GM23338 (cell line): Measurements from ENCODE around the gene DOCK1. TPM values are rescaled to one million over a fixed set of nuclear protein-coding genes. Genes with fewer than 3 reads are reported as not detected.

Experiments
- ATAC-seq: fragments of 200-7000 bp; cut with Tn5 transposase; 3 replicates; pipeline ENCODE4 v1.9.1; 2020
- DNase-seq: peaks from one replicate; pipeline ENCODE4 v3.0.0-alpha.2; 2015; ENCODE audit warnings: low spot score
- H2AFZ ChIP-seq: fragments of 200-600 bp; sonication (generic); 2 replicates; pipeline ENCODE4 v1.8.0; 2016; ENCODE audit warnings: antibody characterized with exemption, mild to moderate bottlenecking, moderate library complexity
- H3F3A ChIP-seq: fragments of 200-600 bp; sonication (generic); replicated peaks from 2 replicates; pipeline ENCODE4 v1.8.0; 2017; ENCODE audit warnings: antibody characterized with exemption, mixed run types, low read depth
- H3K27ac ChIP-seq: fragments of 200-600 bp; sonication (generic); 2 replicates; pipeline ENCODE4 v1.6.1; 2016; ENCODE audit warnings: low read depth
- H3K27me3 ChIP-seq: fragments of 200-600 bp; sonication (generic); 2 replicates; pipeline ENCODE4 v1.8.0; 2016; ENCODE audit warnings: mild to moderate bottlenecking, mixed run types, moderate library complexity; ENCODE audit not compliant: insufficient read depth
- H3K36me3 ChIP-seq: fragments of 200-600 bp; sonication (generic); 2 replicates; pipeline ENCODE4 v1.8.0; 2016; ENCODE audit warnings: mild to moderate bottlenecking; ENCODE audit not compliant: insufficient read depth
- H3K4me1 ChIP-seq: fragments of 200-600 bp; sonication (generic); 2 replicates; pipeline ENCODE4 v1.8.0; 2016; ENCODE audit warnings: mild to moderate bottlenecking, moderate library complexity; ENCODE audit not compliant: insufficient read depth
- H3K4me2 ChIP-seq: fragments of 200-600 bp; sonication (generic); 2 replicates; pipeline ENCODE4 v1.7.1; 2017; ENCODE audit warnings: mixed run types
- H3K4me3 ChIP-seq: fragments of 200-600 bp; sonication (generic); 2 replicates; pipeline ENCODE4 v1.6.1; 2016; ENCODE audit warnings: mixed run types
- H3K79me2 ChIP-seq: fragments of 200-600 bp; sonication (generic); replicated peaks from 2 replicates; pipeline ENCODE4 v1.8.0; 2017; ENCODE audit warnings: mild to moderate bottlenecking; ENCODE audit not compliant: insufficient read depth
- H3K9me2 ChIP-seq: fragments of 200-600 bp; sonication (generic); 2 replicates; pipeline ENCODE4 v1.8.0; 2017; ENCODE audit not compliant: insufficient read depth
- H4K20me1 ChIP-seq: fragments of 200-600 bp; sonication (generic); replicated peaks from 2 replicates; pipeline ENCODE4 v1.8.0; 2017; ENCODE audit warnings: mild to moderate bottlenecking; ENCODE audit not compliant: insufficient read depth
- H3K27ac Mint-ChIP-seq: 2 replicates; pipeline ENCODE4 v1.8.0; 2020; ENCODE audit warnings: inconsistent platforms, mild to moderate bottlenecking, moderate library complexity, mixed read lengths
- H3K27me3 Mint-ChIP-seq: 3 replicates; pipeline ENCODE4 v1.8.0; 2022; ENCODE audit warnings: low read depth, mild to moderate bottlenecking, moderate library complexity, mixed read lengths, inconsistent platforms; ENCODE audit not compliant: insufficient read depth, poor library complexity
- H3K36me3 Mint-ChIP-seq: 3 replicates; pipeline ENCODE4 v1.8.0; 2021; ENCODE audit warnings: low read depth, mild to moderate bottlenecking, inconsistent platforms, moderate library complexity, mixed read lengths
- H3K4me1 Mint-ChIP-seq: 3 replicates; pipeline ENCODE4 v1.8.0; 2020; ENCODE audit warnings: mild to moderate bottlenecking, inconsistent platforms, mixed read lengths
- H3K4me3 Mint-ChIP-seq: 3 replicates; pipeline ENCODE4 v1.8.0; 2021; ENCODE audit warnings: moderate library complexity, mild to moderate bottlenecking, inconsistent platforms, mixed read lengths
- H3K9me3 Mint-ChIP-seq: 3 replicates; pipeline ENCODE4 v1.8.0; 2020; ENCODE audit warnings: moderate library complexity, mild to moderate bottlenecking, inconsistent platforms, mixed read lengths
- CREB1 ChIP-seq: fragments of 250-450 bp; sonication (Bioruptor Pico); IDR thresholded peaks from 2 replicates; pipeline ENCODE4 v1.5.0; 2020; ENCODE audit warnings: low read depth, mild to moderate bottlenecking, moderate library complexity
- EZH2 ChIP-seq: fragments of 200-600 bp; sonication (generic); IDR thresholded peaks from one replicate; pipeline ENCODE4 v1.8.0; 2017; ENCODE audit warnings: antibody characterized with exemption, mild to moderate bottlenecking, low read depth; ENCODE audit not compliant: unreplicated experiment
- EZH2phosphoT487 ChIP-seq: fragments of 200-600 bp; sonication (generic); IDR thresholded peaks from one replicate; pipeline ENCODE4 v1.8.1; 2018; ENCODE audit warnings: antibody characterized with exemption; ENCODE audit not compliant: unreplicated experiment
- JUNB ChIP-seq: IDR thresholded peaks from one replicate; pipeline ENCODE4 v1.6.1; 2016; ENCODE audit warnings: antibody characterized with exemption; ENCODE audit not compliant: unreplicated experiment
- NANOG ChIP-seq: IDR thresholded peaks from 2 replicates; pipeline ENCODE4 v1.6.1; 2016; ENCODE audit warnings: antibody characterized with exemption, borderline replicate concordance
- POLR2AphosphoS5 ChIP-seq: IDR thresholded peaks from 2 replicates; pipeline ENCODE4 v1.6.1; 2016; ENCODE audit warnings: antibody characterized with exemption, low read depth
- STAT1 ChIP-seq: IDR thresholded peaks from one replicate; pipeline ENCODE4 v1.6.1; 2016; ENCODE audit warnings: antibody characterized with exemption; ENCODE audit not compliant: unreplicated experiment
- ZNF114 ChIP-seq: fragments of 250-450 bp; sonication (Bioruptor Pico); IDR thresholded peaks from 2 replicates; pipeline ENCODE4 v1.5.0; 2020; ENCODE audit warnings: mild to moderate bottlenecking, moderate library complexity
- ZNF331 ChIP-seq: fragments of 250-450 bp; sonication (Bioruptor Pico); IDR thresholded peaks from 2 replicates; pipeline ENCODE4 v1.5.0; 2020; ENCODE audit warnings: low read depth, mild to moderate bottlenecking, moderate library complexity
- ZNF462 ChIP-seq: fragments of 250-450 bp; sonication (Bioruptor Pico); IDR thresholded peaks from 2 replicates; pipeline ENCODE4 v1.5.0; 2020; ENCODE audit warnings: mild to moderate bottlenecking, moderate library complexity
- polyA plus RNA-seq: library from polyadenylated mRNA; unstranded; fragments of >200 nt; fragmentation: Nextera tagmentation; extraction: Ambion mirVana; gene quantifications from 2 replicates; pipeline ENCODE4 v1.2.1, GENCODE V29; 2016
- total RNA-seq: library from RNA; depleted of rRNA; stranded (reverse); fragments of >200 nt; shearing (Covaris generic); gene quantifications from 2 replicates; pipeline ENCODE4 v1.2.3, GENCODE V29; 2014
- TF ChIP-seq, protein P1 (sequence below): IDR thresholded peaks from 2 replicates; pipeline ENCODE4 v1.6.1; 2016; ENCODE audit warnings: antibody characterized with exemption
- TF ChIP-seq, protein P2 (sequence below): IDR thresholded peaks from one replicate; pipeline ENCODE4 v1.6.1; 2018; ENCODE audit warnings: antibody characterized with exemption; ENCODE audit not compliant: unreplicated experiment
- TF ChIP-seq, protein P3 (sequence below), 2 experiments: fragments of 200-600 bp in 1 of 2; sonication (generic) in 1 of 2; conservative IDR thresholded peaks; 2 replicates each; pipeline versions ENCODE4 v1.5.1 to v1.6.1; 2016 to 2017; ENCODE audit warnings: antibody characterized with exemption in 2 of 2, low read depth in 2 of 2, mild to moderate bottlenecking in 2 of 2, moderate library complexity in 1 of 2

The DOCK1 gene
- total and polyA plus RNA-seq, 2 experiments from 2014 or later: 13.2 to 55.3 TPM

DNA sequence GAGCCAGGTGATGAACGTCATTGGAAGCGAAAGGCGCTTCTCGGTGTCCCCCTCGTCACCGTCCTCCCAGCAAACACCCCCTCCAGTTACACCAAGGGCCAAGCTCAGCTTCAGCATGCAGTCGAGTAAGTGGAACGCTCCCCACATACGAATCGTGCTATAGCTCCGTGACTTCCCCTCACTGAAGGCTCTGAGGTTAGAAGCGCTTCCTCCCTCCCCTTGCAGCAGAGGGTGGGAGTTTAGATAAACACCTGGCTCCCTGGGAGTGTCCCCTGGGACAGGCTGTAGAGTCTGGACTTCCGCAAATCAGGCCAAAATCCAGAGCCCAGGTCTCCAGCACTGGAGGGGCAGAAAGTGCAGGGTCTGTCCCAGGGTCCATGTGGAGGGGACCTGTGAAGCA is 538.9 kb downstream of the DOCK1 start (continued):
- TF ChIP-seq, protein P1, sequence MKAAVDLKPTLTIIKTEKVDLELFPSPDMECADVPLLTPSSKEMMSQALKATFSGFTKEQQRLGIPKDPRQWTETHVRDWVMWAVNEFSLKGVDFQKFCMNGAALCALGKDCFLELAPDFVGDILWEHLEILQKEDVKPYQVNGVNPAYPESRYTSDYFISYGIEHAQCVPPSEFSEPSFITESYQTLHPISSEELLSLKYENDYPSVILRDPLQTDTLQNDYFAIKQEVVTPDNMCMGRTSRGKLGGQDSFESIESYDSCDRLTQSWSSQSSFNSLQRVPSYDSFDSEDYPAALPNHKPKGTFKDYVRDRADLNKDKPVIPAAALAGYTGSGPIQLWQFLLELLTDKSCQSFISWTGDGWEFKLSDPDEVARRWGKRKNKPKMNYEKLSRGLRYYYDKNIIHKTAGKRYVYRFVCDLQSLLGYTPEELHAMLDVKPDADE: no peak
- TF ChIP-seq CREB1: no peak
- no peak for TF ChIP-seq STAT1

DNA sequence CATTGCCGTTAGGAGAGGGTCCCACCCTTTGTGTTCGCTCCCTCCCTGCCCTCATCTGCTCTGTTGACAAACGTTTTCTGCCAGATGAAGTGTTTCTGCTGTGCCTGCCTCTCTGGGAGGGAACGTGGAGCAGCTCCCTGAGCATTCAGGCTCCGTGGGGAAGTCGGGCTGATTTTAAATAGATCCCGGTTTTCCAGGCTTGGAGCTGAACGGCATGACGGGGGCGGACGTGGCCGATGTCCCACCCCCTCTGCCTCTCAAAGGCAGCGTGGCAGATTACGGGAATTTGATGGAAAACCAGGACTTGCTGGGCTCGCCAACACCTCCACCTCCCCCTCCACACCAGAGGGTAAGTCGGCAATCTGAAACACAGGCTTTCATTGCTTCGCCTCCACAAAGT is 542.0 kb downstream of the DOCK1 start:
- Histone ChIP-seq H3K4me2 (no peak overlapping the region), H3F3A (no peaks in the 10 kb centered on the region), H4K20me1 (no peaks in the 10 kb centered on the region), H3K4me3 (no peak overlapping the region), H3K4me1 (peaks cover 3% of the 10 kb centered on the region; the same call in 1 of the 2 replicates), H3K36me3 (no peaks in the 10 kb centered on the region), H3K79me2 (no peaks in the 10 kb centered on the region), H2AFZ (no peak overlapping the region), H3K27me3 (no peaks in the 10 kb centered on the region), H3K27ac (no peak overlapping the region), H3K9me2 (no peaks in the 10 kb centered on the region)
- H3K9me3 Mint-ChIP-seq: peaks cover 24% of the 10 kb centered on the region
- H3K36me3 Mint-ChIP-seq: peaks cover 46% of the 10 kb centered on the region
- peaks cover 5% of the 10 kb centered on the region for H3K27me3 Mint-ChIP-seq
- peaks cover 9% of the 10 kb centered on the region for H3K4me1 Mint-ChIP-seq
- no peak overlapping the region for H3K27ac Mint-ChIP-seq
- H3K4me3 Mint-ChIP-seq: no peak overlapping the region
- ATAC-seq (no peak), DNase-seq (no peak)
- TF ChIP-seq ZNF462 (CRISPR knock-in tag) (no peak), CREB1 (no peak), STAT1 (no peak), ZNF331 (CRISPR knock-in tag) (no peak), EZH2phosphoT487 (no peak), ZNF114 (CRISPR knock-in tag) (no peak), EZH2 (no peak), POLR2AphosphoS5 (no peak), JUNB (no peak), NANOG (no peak)
- TF ChIP-seq, protein P2, sequence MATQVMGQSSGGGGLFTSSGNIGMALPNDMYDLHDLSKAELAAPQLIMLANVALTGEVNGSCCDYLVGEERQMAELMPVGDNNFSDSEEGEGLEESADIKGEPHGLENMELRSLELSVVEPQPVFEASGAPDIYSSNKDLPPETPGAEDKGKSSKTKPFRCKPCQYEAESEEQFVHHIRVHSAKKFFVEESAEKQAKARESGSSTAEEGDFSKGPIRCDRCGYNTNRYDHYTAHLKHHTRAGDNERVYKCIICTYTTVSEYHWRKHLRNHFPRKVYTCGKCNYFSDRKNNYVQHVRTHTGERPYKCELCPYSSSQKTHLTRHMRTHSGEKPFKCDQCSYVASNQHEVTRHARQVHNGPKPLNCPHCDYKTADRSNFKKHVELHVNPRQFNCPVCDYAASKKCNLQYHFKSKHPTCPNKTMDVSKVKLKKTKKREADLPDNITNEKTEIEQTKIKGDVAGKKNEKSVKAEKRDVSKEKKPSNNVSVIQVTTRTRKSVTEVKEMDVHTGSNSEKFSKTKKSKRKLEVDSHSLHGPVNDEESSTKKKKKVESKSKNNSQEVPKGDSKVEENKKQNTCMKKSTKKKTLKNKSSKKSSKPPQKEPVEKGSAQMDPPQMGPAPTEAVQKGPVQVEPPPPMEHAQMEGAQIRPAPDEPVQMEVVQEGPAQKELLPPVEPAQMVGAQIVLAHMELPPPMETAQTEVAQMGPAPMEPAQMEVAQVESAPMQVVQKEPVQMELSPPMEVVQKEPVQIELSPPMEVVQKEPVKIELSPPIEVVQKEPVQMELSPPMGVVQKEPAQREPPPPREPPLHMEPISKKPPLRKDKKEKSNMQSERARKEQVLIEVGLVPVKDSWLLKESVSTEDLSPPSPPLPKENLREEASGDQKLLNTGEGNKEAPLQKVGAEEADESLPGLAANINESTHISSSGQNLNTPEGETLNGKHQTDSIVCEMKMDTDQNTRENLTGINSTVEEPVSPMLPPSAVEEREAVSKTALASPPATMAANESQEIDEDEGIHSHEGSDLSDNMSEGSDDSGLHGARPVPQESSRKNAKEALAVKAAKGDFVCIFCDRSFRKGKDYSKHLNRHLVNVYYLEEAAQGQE: no peak
- TF ChIP-seq, protein P3, sequence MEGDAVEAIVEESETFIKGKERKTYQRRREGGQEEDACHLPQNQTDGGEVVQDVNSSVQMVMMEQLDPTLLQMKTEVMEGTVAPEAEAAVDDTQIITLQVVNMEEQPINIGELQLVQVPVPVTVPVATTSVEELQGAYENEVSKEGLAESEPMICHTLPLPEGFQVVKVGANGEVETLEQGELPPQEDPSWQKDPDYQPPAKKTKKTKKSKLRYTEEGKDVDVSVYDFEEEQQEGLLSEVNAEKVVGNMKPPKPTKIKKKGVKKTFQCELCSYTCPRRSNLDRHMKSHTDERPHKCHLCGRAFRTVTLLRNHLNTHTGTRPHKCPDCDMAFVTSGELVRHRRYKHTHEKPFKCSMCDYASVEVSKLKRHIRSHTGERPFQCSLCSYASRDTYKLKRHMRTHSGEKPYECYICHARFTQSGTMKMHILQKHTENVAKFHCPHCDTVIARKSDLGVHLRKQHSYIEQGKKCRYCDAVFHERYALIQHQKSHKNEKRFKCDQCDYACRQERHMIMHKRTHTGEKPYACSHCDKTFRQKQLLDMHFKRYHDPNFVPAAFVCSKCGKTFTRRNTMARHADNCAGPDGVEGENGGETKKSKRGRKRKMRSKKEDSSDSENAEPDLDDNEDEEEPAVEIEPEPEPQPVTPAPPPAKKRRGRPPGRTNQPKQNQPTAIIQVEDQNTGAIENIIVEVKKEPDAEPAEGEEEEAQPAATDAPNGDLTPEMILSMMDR (conservative IDR thresholded peaks at IDR 0.05; ENCODE audit: low read depth in 2 of 2): no peak
